A673 (cell line): ENCODE data around the gene SLX9.

Experiments
- CTCF ChIP-seq: fragments of 300-800, 200-600 bp; sonication (generic); conservative IDR thresholded peaks from 2 replicates; pipeline ENCODE4 v1.5.1; 2017; ENCODE audit warnings: low read depth, mild to moderate bottlenecking, antibody characterized with exemption, low read length, moderate library complexity, mixed read lengths
- EZH2 ChIP-seq: fragments of 200-600 bp; sonication (generic); IDR thresholded peaks from 2 replicates; pipeline ENCODE4 v1.6.1; 2017; ENCODE audit warnings: borderline replicate concordance, low read depth, mild to moderate bottlenecking, mixed read lengths, antibody characterized with exemption, low read length; ENCODE audit not compliant: poor library complexity, severe bottlenecking

GRCh38 chr21:44957047-44957831 lies 17.4 kb downstream of the SLX9 start:
- TF ChIP-seq CTCF, result no peak
- no peak for TF ChIP-seq EZH2
